Breast epithelium (tissue), 3 donors: Measurements from ENCODE around the gene TRIM31.

ENCODE experiments used
- CTCF ChIP-seq, 3 donors: fragments of 450-650 bp; IDR thresholded peaks; one replicate each; pipeline ENCODE4 v1.5.1; 2016 to 2017; ENCODE audit warnings: antibody characterized with exemption in 3 of 3, mild to moderate bottlenecking in 3 of 3, moderate library complexity in 3 of 3
- POLR2AphosphoS5 ChIP-seq, 3 donors: sonication (generic); formaldehyde crosslinking; IDR thresholded peaks; one replicate each; pipeline ENCODE4 v1.6.1; 2017; ENCODE audit warnings: antibody characterized with exemption in 3 of 3

- TF ChIP-seq CTCF (IDR thresholded peaks at IDR 0.05) (no peak), POLR2AphosphoS5 (IDR thresholded peaks at IDR 0.05) (no peak)
Observed at GRCh38 chr6:30055513-30055912, 57.4 kb downstream of the TRIM31 start.
